HG02884 (cell line): Measurements from ENCODE around the gene NDC1.
A peak's percentile ranks its signal among the peaks of the same experiment; 100 is the strongest.
"Not testable (repeated sequence)": the region's sequence is repeated elsewhere in the genome, so short reads cannot be mapped to it uniquely, and the experiment has no call there.

Source experiments
- ATAC-seq: cut with Tn5 transposase; IDR thresholded peaks from one replicate; pipeline ENCODE4 v1.9.1; 2021; ENCODE audit warnings: mild to moderate bottlenecking, moderate library complexity; ENCODE audit not compliant: unreplicated experiment

NDC1 gene

GRCh38 chr1:53766194-53766742 lies 71.8 kb downstream of the NDC1 start:
- no peak for ATAC-seq

GRCh38 chr1:53765657-53766056 lies 72.4 kb downstream of the NDC1 start:
- ATAC-seq, result no peak

- no peak for ATAC-seq
Observed at GRCh38 chr1:53763911-53764310, 74.2 kb downstream of the NDC1 start.

GRCh38 chr1:53763461-53763860 lies 74.6 kb downstream of the NDC1 start:
- no peak for ATAC-seq

- not testable (repeated sequence) for ATAC-seq
Observed at GRCh38 chr1:53760497-53760896, 77.6 kb downstream of the NDC1 start.

GRCh38 chr1:53755874-53756273 lies 82.2 kb downstream of the NDC1 start:
- ATAC-seq, result no peak

- no peak for ATAC-seq
Observed at GRCh38 chr1:53754484-53755312, 83.4 kb downstream of the NDC1 start.

GRCh38 chr1:53752281-53752680 lies 85.8 kb downstream of the NDC1 start:
- ATAC-seq, result no peak

- no peak for ATAC-seq
Observed at GRCh38 chr1:53747841-53748240, 90.3 kb downstream of the NDC1 start.

- ATAC-seq, result no peak
Observed at GRCh38 chr1:53740621-53741105, 97.4 kb downstream of the NDC1 start.

GRCh38 chr1:53739109-53739681 lies 98.9 kb downstream of the NDC1 start, which contains the start of gene GLIS1:
TSS of gene GLIS1 (minus strand) at chr1:53739164. CDS start at chr1:53738064, 1,100 bp downstream.
- ATAC-seq, result peak; percentile 93

- no peak for ATAC-seq
Observed at GRCh38 chr1:53738205-53739108, 99.6 kb downstream of the NDC1 start.

- no peak for ATAC-seq
Observed at GRCh38 chr1:53737648-53738204, 100.4 kb downstream of the NDC1 start.

- ATAC-seq, result no peak
Observed at GRCh38 chr1:53736290-53736689, 101.8 kb downstream of the NDC1 start.

- ATAC-seq, result no peak
Observed at GRCh38 chr1:53735681-53736080, 102.4 kb downstream of the NDC1 start.

GRCh38 chr1:53735261-53735660 lies 102.8 kb downstream of the NDC1 start:
- ATAC-seq, result no peak

- ATAC-seq, result no peak
Observed at GRCh38 chr1:53734650-53735211, 103.4 kb downstream of the NDC1 start.

- no peak for ATAC-seq
Observed at GRCh38 chr1:53733975-53734649, 104.0 kb downstream of the NDC1 start.

- no peak for ATAC-seq
Observed at GRCh38 chr1:53733447-53733931, 104.6 kb downstream of the NDC1 start.

- no peak for ATAC-seq
Observed at GRCh38 chr1:53732912-53733317, 105.2 kb downstream of the NDC1 start.
